ENCODE measurements around the gene ABCA3. TPM values are rescaled to one million over a fixed set of nuclear protein-coding genes. Genes with fewer than 3 reads are reported as not detected.

Gene ABCA3
- total RNA-seq, 1 donor from 2014 or later: 17.1 TPM

- DNase-seq (ENCODE audit: low read depth): no peak
- no peak overlapping the region for H3K4me3 ChIP-seq (ENCODE audit: low read depth, low read length)
- peak; percentile 59 for TF ChIP-seq CTCF (conservative IDR thresholded peaks at IDR 0.05; ENCODE audit: low read depth, low read length)
These were observed 43.6 kb downstream of the ABCA3 start for GRCh38 chr16:2296661-2297505.

GRCh38 chr16:2295056-2295798, 45.3 kb downstream of the ABCA3 start:
- no peak overlapping the region for H3K4me3 ChIP-seq (ENCODE audit: low read depth, low read length)
- no peak for DNase-seq (ENCODE audit: low read depth)
- no peak for TF ChIP-seq CTCF (conservative IDR thresholded peaks at IDR 0.05; ENCODE audit: low read depth, low read length)

DNA sequence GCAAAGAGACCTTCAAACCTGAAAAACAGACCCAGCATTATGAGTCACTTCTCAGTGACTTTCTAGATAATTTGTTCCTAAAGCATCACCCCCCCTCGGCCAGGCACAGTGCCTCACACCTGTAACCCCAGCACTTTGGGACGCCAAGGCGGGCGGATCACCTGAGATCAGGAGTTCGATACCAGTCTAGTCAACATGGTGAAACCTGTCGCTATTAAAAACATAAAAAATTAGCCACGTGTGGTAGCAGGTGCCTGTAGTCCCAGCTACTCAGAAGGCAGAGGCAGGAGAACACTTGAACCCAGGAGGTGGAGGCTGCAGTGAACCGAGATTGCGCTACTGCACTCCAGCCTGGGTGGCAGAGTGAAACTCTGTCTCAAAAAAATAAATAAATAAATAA, 48.3 kb downstream of the ABCA3 start:
- no peak overlapping the region for H3K4me3 ChIP-seq (ENCODE audit: low read depth, low read length)
- TF ChIP-seq CTCF (conservative IDR thresholded peaks at IDR 0.05; ENCODE audit: low read depth, low read length): no peak
- DNase-seq (ENCODE audit: low read depth): no peak

DNA sequence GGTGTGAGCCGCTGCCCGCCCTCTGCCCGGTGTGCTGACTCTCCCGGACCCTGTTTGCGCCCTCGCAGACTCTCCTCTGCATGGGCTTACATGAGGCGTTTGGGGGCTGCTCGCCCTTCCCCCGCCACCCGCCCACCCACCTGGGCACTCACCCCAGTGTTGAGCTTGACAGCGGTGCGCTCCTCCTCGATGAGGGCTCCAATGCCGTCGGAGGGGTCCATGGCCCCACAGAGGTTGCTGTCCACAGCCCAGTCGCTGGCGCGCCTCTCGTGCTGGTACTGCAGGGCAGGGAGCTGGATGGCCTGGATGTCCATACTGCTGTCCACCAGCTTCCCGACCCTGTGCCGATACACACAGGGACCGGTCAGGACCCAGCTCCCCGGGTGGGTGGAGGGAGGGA, 51.2 kb downstream of the ABCA3 start:
- TF ChIP-seq CTCF (conservative IDR thresholded peaks at IDR 0.05; ENCODE audit: low read depth, low read length): no peak
- H3K4me3 ChIP-seq (ENCODE audit: low read depth, low read length): no peak overlapping the region
- no peak for DNase-seq (ENCODE audit: low read depth)

DNA sequence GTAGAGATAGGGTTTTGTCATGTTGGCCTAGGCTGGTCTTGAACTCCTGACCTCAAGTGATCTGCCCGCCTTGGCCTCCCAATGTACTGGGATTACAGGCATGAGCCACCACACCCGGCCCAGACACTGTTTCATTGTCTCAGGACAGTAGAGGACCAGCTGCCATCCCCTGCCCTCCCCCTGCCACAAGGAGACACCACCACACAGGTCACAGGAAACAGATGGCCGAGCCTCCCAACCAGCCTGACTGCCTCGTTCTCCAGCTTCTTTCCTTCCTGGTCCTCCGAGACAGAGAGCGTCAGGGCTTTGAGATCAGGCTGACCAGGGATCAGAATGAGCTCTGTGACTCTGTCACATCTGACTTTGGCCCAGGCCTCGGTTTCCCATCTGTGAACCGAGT, 51.8 kb downstream of the ABCA3 start:
- no peak for TF ChIP-seq CTCF (conservative IDR thresholded peaks at IDR 0.05; ENCODE audit: low read depth, low read length)
- DNase-seq (ENCODE audit: low read depth): no peak
- H3K4me3 ChIP-seq (ENCODE audit: low read depth, low read length): no peak overlapping the region

- no peak for TF ChIP-seq CTCF (conservative IDR thresholded peaks at IDR 0.05; ENCODE audit: low read depth, low read length)
- no peak for DNase-seq (ENCODE audit: low read depth)
These were observed 52.5 kb downstream of the ABCA3 start for GRCh38 chr16:2287916-2288547.

More at GRCh38 chr16:2287916-2288547, 52.5 kb downstream of the ABCA3 start:
- no peak overlapping the region for H3K4me3 ChIP-seq (ENCODE audit: low read depth, low read length)
